ENCODE data around the gene TOMM40.
"Not testable (repeated sequence)": the region's sequence is repeated elsewhere in the genome, so short reads cannot be mapped to it uniquely, and the experiment has no call there.

- not testable (repeated sequence) for TF ChIP-seq CTCF (IDR thresholded peaks at IDR 0.05); ZFX (IDR thresholded peaks at IDR 0.05; ENCODE audit: borderline replicate concordance)
Observed at GRCh38 chr19:44914433-44915206, 23.6 kb downstream of the TOMM40 start, which contains the start of gene APOC1.

Measured in 22Rv1 (cell line).